Body of pancreas (tissue), 4 donors: ENCODE results near the gene CHST8.
"Not testable (repeated sequence)": the region's sequence is repeated elsewhere in the genome, so short reads cannot be mapped to it uniquely, and the experiment has no call there.

ENCODE experiments used
- CTCF ChIP-seq, 7 experiments: fragments of 450-650 bp in 4 of 7; fragments of 200-600 bp in 3 of 7; sonication (generic) in 3 of 7; IDR thresholded peaks; one replicate each; pipeline ENCODE4 v1.5.1; 2016 to 2019; ENCODE audit warnings: antibody characterized with exemption in 7 of 7
- POLR2A ChIP-seq, 3 donors: fragments of 450-650 bp; IDR thresholded peaks; one replicate each; pipeline ENCODE4 v1.6.1; 2016; ENCODE audit warnings: antibody characterized with exemption in 3 of 3, mild to moderate bottlenecking in 2 of 3

- not testable (repeated sequence) for TF ChIP-seq CTCF, POLR2A (IDR thresholded peaks at IDR 0.05)
Observed at GRCh38 chr19:33618363-33618762, 3.4 kb upstream of the CHST8 start.
